GM18870 (cell line): ENCODE data around the gene CHD1L.
"Not testable (repeated sequence)": the region's sequence is repeated elsewhere in the genome, so short reads cannot be mapped to it uniquely, and the experiment has no call there.

ENCODE experiments used
- ATAC-seq: cut with Tn5 transposase; IDR thresholded peaks from one replicate; pipeline ENCODE4 v1.9.1; 2021; ENCODE audit warnings: moderate library complexity; ENCODE audit not compliant: unreplicated experiment

The CHD1L gene

DNA sequence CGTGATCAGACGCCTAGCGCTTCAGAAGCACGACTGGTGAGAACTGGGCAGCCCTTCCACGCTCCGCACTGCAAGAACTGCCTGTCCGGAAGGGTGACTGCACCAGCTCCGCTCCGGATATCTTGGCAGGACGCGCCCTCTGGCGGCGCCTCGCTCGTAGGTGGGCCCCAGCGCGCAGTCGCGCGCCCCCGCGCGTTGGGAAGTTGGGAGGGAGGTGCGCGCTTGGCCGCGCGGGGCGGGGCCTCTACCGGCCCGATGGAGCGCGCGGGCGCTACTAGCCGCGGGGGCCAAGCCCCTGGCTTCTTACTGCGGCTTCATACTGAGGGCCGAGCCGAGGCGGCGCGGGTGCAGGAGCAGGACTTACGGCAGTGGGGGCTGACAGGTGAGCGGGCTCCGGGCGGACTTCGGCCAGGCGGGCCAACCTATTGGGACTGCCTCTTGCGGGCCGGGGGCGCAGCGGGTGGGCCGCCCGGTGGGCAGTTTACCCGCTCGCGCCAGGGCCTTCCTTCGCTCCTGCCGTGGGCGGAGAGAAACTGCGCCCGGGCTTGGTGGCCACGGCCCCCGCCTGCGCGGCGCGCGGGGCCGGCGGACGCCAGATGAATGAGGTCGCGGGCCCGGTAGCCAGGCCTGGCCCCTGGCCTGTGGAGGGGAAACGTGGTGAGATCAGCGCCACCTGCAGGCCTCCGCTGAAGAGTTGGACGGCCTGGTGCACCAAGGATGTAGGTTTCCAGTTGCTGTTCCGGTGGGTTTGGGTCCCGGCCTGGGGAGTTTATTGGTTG lies at the start of gene CHD1L:
Gene CHD1L, plus strand, starts transcription at position 236 of the 779 bp plus-strand sequence. Its CDS starts 20 bp downstream, at position 256.
- ATAC-seq, result peak; percentile 73

DNA sequence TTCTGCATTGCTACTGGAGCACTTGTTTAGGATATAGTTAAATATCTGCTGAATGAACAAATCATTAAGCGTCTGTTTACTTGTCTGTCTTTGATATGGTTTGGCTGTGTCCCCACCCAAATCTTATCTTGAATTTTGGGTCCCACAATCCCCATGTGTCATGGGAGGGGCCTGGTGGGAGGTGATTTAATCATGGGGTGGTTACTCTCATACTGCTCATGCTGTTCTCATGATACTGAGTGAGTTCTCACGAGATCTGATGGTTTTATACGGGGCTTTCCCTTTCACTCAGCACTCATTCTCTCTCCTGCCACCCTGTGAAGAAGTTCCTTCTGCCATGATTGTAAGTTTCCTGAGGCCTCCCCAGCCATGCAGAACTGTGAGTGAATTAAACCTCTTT lies 45.2 kb upstream of the CHD1L start:
- ATAC-seq, result not testable (repeated sequence)

GRCh38 chr1:147201276-147201675 lies 41.2 kb upstream of the CHD1L start:
- ATAC-seq, result no peak

DNA sequence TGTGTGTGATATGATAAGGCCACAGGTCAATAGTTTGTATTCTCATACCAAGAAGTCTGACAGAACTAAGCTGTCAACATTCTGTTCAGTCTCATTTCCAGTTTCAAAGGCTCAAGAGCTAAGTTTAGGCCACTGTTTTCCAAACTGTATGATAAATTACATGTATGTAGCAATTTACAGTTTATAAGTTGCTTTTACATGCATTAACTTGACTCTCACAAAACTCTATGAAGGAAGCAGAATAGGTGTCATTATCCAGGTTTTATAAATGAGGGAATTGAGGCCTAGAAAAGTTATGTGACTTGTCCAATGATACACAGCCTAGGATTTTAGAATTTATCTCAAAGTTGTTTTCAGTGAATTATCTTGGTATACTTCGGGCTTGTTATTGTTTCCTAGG lies 40.7 kb upstream of the CHD1L start:
- no peak for ATAC-seq

GRCh38 chr1:147202576-147202975 lies 39.9 kb upstream of the CHD1L start:
- no peak for ATAC-seq

DNA sequence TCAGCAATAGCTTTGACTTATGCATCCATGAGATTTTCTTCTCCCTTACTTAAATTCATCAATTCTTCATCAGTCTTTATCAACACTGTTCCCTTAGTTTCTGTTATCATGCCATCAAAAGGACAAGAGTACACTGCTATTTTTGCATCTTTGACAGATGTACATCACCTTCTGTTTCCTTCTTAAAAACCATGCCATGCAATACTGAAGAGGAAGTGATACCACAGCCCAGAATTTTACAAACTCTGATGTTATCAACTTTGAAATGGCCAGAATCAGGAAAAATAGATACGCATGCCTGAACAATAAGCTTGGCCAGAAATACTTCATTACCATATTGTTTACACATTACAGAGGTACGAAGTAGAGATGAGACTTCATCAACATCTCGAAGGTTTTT lies 38.4 kb upstream of the CHD1L start:
- no peak for ATAC-seq

GRCh38 chr1:147207192-147207591 lies 35.3 kb upstream of the CHD1L start:
- ATAC-seq, result no peak

GRCh38 chr1:147208619-147209018 lies 33.9 kb upstream of the CHD1L start:
- no peak for ATAC-seq

DNA sequence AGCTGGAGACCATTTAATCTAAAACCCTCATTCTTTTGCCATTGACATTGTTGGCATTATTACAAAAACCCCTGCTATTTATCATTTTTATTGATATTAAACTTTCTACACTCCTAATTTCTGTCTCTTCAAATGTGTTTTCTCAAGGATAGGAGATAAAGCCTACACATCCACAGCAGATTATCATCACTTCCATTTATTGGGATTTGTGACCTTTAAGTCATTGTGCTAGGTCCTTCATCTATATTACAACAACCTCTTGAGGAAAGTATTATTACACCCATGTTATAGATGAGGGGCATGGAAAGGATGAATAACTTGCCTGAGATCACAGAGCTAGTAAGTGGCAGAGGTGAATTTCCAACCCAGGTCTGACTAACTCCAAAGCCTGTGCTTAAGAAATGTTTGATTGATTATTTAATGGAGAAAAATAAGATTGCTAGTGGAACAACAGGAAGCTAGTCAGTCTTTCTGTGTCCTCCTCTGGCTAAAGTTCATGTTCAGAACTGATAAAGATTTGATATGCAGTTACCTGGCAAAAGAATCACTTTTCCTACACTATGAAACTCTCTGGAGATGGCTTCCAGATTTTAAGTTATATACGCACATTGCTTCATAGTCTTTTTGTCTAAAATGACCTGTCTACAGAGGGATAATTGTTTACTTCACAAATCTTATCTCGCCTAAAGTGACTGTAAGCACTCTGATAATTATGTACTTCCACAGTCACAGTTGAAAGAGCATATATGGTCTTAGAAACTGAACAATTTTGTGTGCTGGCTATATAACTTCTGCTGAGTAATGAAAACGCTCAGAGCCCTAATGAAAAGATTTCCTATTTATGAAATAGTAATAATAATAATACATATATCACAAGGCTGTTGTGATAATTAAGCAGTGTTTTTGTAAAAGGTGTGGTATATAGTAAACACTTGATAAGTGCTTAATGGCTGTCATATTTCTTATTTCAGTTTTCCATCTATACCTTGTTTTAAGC lies 32.4 kb upstream of the CHD1L start:
- ATAC-seq, result no peak

DNA sequence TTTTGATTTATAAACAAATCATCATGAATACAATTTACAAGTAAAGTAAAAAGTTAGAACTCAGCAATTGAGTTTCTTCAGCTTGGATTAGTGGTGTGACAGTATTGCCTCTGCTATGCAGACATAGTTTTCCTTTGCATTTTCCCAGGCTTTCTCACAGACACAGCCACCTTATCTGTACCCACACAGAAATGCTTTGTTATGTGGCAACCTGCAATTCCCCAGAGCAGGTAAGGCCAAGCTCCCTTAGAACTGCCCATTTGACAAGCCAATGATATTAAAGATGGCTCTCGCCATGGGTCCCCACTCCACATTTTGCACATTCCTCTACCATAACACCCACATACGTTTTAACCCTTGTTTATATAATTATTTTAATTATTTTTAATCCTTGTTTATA lies 31.5 kb upstream of the CHD1L start:
- ATAC-seq, result no peak

DNA sequence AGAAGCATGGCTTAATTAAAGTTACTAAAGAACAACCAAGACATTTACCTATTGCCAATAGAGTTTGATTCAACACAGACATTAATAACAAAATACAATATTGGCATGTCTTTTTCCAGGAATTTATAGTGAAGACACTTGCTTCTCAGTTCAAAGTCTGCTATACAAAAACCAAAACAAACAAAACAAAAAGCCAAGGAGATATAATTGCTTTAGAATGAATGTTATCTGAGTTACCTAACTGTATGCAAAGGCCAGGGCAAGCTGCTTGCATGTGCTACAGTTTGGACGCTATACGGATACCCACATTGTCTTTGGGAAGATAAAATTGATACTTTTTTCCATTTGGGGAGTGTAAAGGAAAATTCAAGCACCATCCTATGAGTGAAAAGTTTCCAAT lies 30.9 kb upstream of the CHD1L start:
- no peak for ATAC-seq

DNA sequence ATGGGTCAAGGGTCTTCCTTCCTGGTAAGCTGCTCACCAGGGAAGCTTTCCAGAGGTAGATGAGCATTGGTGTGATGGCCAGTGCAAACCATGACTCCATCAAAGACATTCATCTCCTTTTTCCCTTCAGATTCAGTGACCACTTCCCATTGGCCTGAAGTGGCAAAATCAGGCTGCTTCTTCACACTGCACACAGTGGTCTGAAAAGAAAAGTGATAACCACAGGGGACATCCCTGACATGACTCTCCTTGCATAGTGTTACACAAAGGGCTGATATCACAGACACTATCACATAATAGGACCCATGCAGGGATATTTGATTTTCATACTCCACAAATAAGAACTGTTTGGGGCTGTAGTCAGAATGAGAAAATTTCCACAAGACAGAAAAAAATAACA lies 29.2 kb upstream of the CHD1L start:
- no peak for ATAC-seq

- no peak for ATAC-seq
These were observed 28.2 kb upstream of the CHD1L start for GRCh38 chr1:147214325-147214724.

- ATAC-seq, result no peak
These were observed 27.5 kb upstream of the CHD1L start for GRCh38 chr1:147214842-147215539.

GRCh38 chr1:147215540-147215916 lies 27.0 kb upstream of the CHD1L start:
- ATAC-seq, result no peak

GRCh38 chr1:147216124-147216523 lies 26.4 kb upstream of the CHD1L start:
- ATAC-seq, result no peak

DNA sequence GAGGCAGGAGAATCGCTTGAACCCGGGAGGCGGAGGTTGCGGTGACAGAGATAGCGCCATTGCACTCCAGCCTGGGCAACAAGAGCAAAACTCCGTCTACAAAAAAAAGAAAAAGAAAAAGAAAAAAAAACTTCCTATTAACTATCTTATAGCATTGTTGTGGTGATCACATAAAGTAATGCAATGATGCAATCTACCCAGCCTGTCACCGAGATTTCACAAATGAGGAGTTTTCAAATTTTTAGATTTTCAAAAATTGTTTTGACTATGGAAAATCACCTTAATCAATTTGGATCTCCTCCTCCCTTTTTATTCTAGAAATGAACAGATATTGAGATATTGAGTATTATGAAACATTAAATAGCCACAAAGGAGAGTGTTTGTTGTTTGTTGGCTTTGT lies 25.3 kb upstream of the CHD1L start:
- no peak for ATAC-seq

DNA sequence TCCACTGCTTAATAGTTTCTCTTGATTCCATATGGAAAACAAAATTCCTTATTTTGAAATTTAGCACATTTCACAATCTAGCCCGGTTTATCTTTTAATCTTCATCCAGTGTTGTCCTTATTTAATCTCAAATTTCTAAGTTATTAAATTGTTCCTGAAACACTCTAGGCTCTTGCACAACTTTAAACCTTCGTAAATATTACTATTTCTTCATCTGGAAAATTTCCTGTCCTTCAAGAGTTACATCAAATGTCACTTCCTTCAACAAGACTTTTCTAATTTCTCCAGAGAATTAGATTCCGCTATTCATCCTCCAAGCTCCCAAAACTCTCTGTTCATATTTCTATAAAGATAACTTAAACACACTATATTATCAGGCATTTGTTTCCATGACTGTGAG lies 23.9 kb upstream of the CHD1L start:
- ATAC-seq, result no peak

- no peak for ATAC-seq
These were observed 18.5 kb upstream of the CHD1L start for GRCh38 chr1:147223740-147224615.

DNA sequence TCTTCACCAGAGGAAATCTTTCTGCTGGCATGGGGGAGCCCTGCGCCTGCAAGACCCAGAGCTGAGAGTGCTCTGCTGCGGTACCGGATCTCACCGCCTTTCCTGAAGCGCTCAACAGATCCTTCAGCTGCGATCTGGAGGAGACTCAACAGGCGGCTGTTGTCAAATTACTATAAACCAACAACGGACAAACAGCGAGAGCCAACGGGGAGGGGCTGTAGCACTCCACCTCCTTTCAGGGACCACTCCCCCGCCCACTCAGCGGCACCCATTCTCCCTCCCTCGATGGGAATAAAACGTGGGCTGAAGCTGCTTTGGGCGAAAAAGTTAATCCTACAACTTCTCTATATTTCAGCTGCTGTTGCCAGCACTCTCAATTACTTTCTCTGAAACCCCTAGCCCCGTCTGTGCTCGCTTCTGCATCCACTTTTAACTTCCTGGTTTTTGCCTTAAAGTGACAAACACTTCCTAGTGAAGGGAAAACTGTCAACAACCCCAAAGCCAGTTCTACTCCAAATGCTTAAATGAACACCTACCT lies 17.2 kb upstream of the CHD1L start, which contains the start of gene FMO5:
Gene FMO5, minus strand, starts transcription at position 147 of the 538 bp plus-strand sequence. CDS start 310 bp downstream, outside the sequence.
- ATAC-seq, result no peak
